Keratinocyte (primary cell): ENCODE results near the gene IRX3. TPM values are rescaled to one million over a fixed set of nuclear protein-coding genes. Genes with fewer than 3 reads are reported as not detected.

Source experiments
- DNase-seq: peaks from one replicate; pipeline ENCODE4 v3.0.0-alpha.2; 2011; ENCODE audit warnings: low read depth, missing footprints, low spot score
- FAIRE-seq: peaks from 2 replicates; lab custom pipeline; 2011; peaks lifted over from hg19 to GRCh38; lab: Jason Lieb, UNC
- H2AFZ ChIP-seq: 2 replicates; pipeline ENCODE4 v1.6.0; 2012; ENCODE audit warnings: low read length, control low read depth, inconsistent platforms; ENCODE audit not compliant: control insufficient read depth
- H3K27ac ChIP-seq: 2 replicates; pipeline ENCODE4 v1.5.1; 2011; ENCODE audit warnings: low read length; ENCODE audit not compliant: control insufficient read depth, insufficient read depth
- H3K27me3 ChIP-seq: 3 replicates; pipeline ENCODE4 v1.6.0; 2011; ENCODE audit warnings: low read length; ENCODE audit not compliant: control insufficient read depth, insufficient read depth; ENCODE audit errors: extremely low read depth
- H3K36me3 ChIP-seq, 2 experiments: 2 replicates in 1 of 2; 3 replicates in 1 of 2; pipeline ENCODE4 v1.5.1; 2011; ENCODE audit warnings: low read length in 2 of 2, mild to moderate bottlenecking in 1 of 2; ENCODE audit not compliant: control insufficient read depth in 2 of 2, insufficient read depth in 2 of 2; ENCODE audit errors: extremely low read depth in 1 of 2
- H3K4me1 ChIP-seq: 3 replicates; pipeline ENCODE4 v1.5.1; 2011; ENCODE audit warnings: low read length; ENCODE audit not compliant: control insufficient read depth, insufficient read depth; ENCODE audit errors: extremely low read depth
- H3K4me2 ChIP-seq: 3 replicates; pipeline ENCODE4 v1.6.0; 2011; ENCODE audit warnings: low read depth, low read length; ENCODE audit not compliant: control insufficient read depth, insufficient read depth; ENCODE audit errors: extremely low read depth
- H3K4me3 ChIP-seq, 3 experiments: fragments of 200-600 bp in 1 of 3; sonication (generic) in 1 of 3; 2 replicates in 2 of 3; 3 replicates in 1 of 3; pipeline ENCODE4 v1.5.1; 2011 to 2016; ENCODE audit warnings: low read length in 3 of 3, mild to moderate bottlenecking in 3 of 3, control low read depth in 2 of 3, inconsistent platforms in 1 of 3, low read depth in 1 of 3, mixed read lengths in 1 of 3, mixed run types in 1 of 3, moderate library complexity in 1 of 3; ENCODE audit not compliant: control insufficient read depth in 2 of 3, insufficient read depth in 2 of 3; ENCODE audit errors: extremely low read depth in 1 of 3
- H3K79me2 ChIP-seq: 2 replicates; pipeline ENCODE4 v1.6.0; 2012; ENCODE audit warnings: low read length; ENCODE audit not compliant: control insufficient read depth, insufficient read depth
- H3K9ac ChIP-seq: 3 replicates; pipeline ENCODE4 v1.6.0; 2011; ENCODE audit warnings: low read length; ENCODE audit not compliant: control insufficient read depth, insufficient read depth; ENCODE audit errors: extremely low read depth
- H3K9me1 ChIP-seq: 3 replicates; pipeline ENCODE4 v1.6.0; 2011; ENCODE audit warnings: low read length; ENCODE audit not compliant: control insufficient read depth, insufficient read depth; ENCODE audit errors: extremely low read depth
- H3K9me3 ChIP-seq: 2 replicates; pipeline ENCODE4 v1.5.1; 2012; ENCODE audit warnings: low read depth, low read length; ENCODE audit not compliant: control insufficient read depth
- H4K20me1 ChIP-seq: 3 replicates; pipeline ENCODE4 v1.6.0; 2011; ENCODE audit warnings: low read length; ENCODE audit not compliant: control insufficient read depth, insufficient read depth; ENCODE audit errors: extremely low read depth
- CTCF ChIP-seq, 3 experiments: IDR thresholded peaks in 1 of 3; conservative IDR thresholded peaks in 1 of 3; optimal IDR thresholded peaks in 1 of 3; 2 replicates in 2 of 3; 3 replicates in 1 of 3; pipeline versions ENCODE3 to v1.5.1; 2011; ENCODE audit warnings: low read length in 3 of 3, mild to moderate bottlenecking in 3 of 3, moderate library complexity in 2 of 3, control low read depth in 1 of 3, inconsistent platforms in 1 of 3; ENCODE audit not compliant: insufficient read depth in 2 of 3; ENCODE audit errors: extremely low read depth in 1 of 3
- EZH2 ChIP-seq: IDR thresholded peaks from one replicate; pipeline ENCODE4 v1.6.1; 2012; ENCODE audit warnings: inconsistent platforms, mild to moderate bottlenecking, low read length, moderate library complexity
- dilution Hi-C: fragments of 300-500 bp; cut with MboI; formaldehyde crosslinking; loops from one replicate; pipeline ENCODE4 v1.7.0; 2020; ENCODE audit warnings: low sequenced_read_pairs; ENCODE audit not compliant: extremely low pct_ligation_motif_present
- polyA plus RNA-seq, 5 experiments: library from polyadenylated mRNA; depleted of rRNA in 3 of 5; stranded (reverse) in 3 of 5; stranded (forward) in 1 of 5; unstranded in 1 of 5; fragments of >200 nt; gene quantifications; 1 replicate in 1 of 5; 2 replicates in 3 of 5; 3 replicates in 1 of 5; pipeline versions ENCODE4 v1.2.1 to v1.2.3, GENCODE V29; 2011 to 2012; ENCODE audit warnings: missing spikeins in 2 of 5, low read depth in 1 of 5, low replicate concordance in 1 of 5

Gene IRX3
- polyA plus RNA-seq, 1 donor (not counting 4 experiments of a cell fraction or from before 2014, with no cell fraction given), result 3.3 TPM

DNA sequence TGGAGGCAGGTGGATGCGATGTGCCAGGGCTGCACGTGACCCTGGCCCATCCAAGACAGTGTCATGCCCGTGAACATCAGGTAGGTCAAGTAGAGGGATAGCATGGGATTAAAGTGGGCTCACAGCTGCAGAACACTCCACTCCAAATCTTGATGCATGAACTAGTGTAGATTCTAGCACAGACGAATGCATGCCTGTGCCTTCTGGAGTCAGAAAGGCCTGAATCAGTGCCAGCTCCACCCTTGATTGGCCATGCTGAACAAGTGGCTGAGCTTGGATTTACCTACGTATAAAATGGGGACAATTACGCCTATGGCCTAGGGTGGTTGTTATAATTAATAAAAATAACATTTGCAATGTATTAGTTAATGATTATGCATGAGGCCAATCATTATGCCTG lies 10.6 kb downstream of the IRX3 start:
- Histone ChIP-seq H2AFZ (no peak overlapping the region), H3K4me1 (no peaks in the 10 kb centered on the region), H3K79me2 (no peaks in the 10 kb centered on the region), H3K4me2 (no peak overlapping the region), H3K27ac (no peak overlapping the region), H3K4me3 (no peak overlapping the region), H3K36me3 (no peaks in the 10 kb centered on the region), H3K9me3 (no peaks in the 10 kb centered on the region), H3K9ac (no peak overlapping the region), H3K9me1 (no peaks in the 10 kb centered on the region), H3K27me3 (no peaks in the 10 kb centered on the region), H4K20me1 (no peaks in the 10 kb centered on the region)
- TF ChIP-seq CTCF (optimal IDR thresholded peaks at IDR 0.05 in 1 of 3, IDR thresholded peaks at IDR 0.05 in 1 of 3, conservative IDR thresholded peaks at IDR 0.05 in 1 of 3; ENCODE audit: extremely low read depth in 1 of 3, insufficient read depth in 2 of 3, low read length in 3 of 3), result no peak
- TF ChIP-seq EZH2, result no peak
- FAIRE-seq (no peak), DNase-seq (no peak)
- dilution Hi-C loops, result no loop called here

- Histone ChIP-seq H3K4me3 (no peak overlapping the region), H3K79me2 (no peaks in the 10 kb centered on the region), H3K27ac (no peak overlapping the region), H3K9me3 (no peaks in the 10 kb centered on the region), H3K9me1 (no peaks in the 10 kb centered on the region), H3K36me3 (no peaks in the 10 kb centered on the region), H4K20me1 (no peaks in the 10 kb centered on the region), H3K9ac (no peak overlapping the region), H3K4me2 (no peak overlapping the region), H2AFZ (no peak overlapping the region), H3K4me1 (no peaks in the 10 kb centered on the region), H3K27me3 (no peaks in the 10 kb centered on the region)
- FAIRE-seq (no peak), DNase-seq (no peak)
- dilution Hi-C loops, result no loop called here
- TF ChIP-seq EZH2, result no peak
- no peak for TF ChIP-seq CTCF (optimal IDR thresholded peaks at IDR 0.05 in 1 of 3, IDR thresholded peaks at IDR 0.05 in 1 of 3, conservative IDR thresholded peaks at IDR 0.05 in 1 of 3; ENCODE audit: extremely low read depth in 1 of 3, insufficient read depth in 2 of 3, low read length in 3 of 3)
Observed at GRCh38 chr16:54273566-54273965, 13.0 kb downstream of the IRX3 start.
